ENCODE results near the gene IL7R.

DNA sequence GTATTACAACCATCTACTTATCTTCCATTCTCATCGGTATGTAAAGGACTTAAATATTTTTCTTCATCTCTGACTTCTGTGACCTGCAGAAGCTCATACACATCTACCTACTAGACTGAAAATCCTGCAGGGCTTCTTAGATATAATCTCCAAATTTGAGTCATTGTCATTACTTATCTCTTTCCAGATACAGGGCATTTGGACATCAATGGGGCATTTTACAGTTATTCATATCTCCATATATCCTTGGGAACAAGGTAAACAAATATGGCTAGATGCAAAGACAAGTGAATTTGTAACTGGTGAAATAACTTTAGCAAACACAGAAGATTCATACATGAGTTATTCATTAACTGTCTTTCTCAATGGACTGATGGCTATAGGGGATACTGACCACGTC, 37.7 kb upstream of the IL7R start:
- TF ChIP-seq, protein P1, sequence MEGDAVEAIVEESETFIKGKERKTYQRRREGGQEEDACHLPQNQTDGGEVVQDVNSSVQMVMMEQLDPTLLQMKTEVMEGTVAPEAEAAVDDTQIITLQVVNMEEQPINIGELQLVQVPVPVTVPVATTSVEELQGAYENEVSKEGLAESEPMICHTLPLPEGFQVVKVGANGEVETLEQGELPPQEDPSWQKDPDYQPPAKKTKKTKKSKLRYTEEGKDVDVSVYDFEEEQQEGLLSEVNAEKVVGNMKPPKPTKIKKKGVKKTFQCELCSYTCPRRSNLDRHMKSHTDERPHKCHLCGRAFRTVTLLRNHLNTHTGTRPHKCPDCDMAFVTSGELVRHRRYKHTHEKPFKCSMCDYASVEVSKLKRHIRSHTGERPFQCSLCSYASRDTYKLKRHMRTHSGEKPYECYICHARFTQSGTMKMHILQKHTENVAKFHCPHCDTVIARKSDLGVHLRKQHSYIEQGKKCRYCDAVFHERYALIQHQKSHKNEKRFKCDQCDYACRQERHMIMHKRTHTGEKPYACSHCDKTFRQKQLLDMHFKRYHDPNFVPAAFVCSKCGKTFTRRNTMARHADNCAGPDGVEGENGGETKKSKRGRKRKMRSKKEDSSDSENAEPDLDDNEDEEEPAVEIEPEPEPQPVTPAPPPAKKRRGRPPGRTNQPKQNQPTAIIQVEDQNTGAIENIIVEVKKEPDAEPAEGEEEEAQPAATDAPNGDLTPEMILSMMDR (tag by site-specific recombination; IDR thresholded peaks at IDR 0.05), result no peak
- TF ChIP-seq, protein P2, sequence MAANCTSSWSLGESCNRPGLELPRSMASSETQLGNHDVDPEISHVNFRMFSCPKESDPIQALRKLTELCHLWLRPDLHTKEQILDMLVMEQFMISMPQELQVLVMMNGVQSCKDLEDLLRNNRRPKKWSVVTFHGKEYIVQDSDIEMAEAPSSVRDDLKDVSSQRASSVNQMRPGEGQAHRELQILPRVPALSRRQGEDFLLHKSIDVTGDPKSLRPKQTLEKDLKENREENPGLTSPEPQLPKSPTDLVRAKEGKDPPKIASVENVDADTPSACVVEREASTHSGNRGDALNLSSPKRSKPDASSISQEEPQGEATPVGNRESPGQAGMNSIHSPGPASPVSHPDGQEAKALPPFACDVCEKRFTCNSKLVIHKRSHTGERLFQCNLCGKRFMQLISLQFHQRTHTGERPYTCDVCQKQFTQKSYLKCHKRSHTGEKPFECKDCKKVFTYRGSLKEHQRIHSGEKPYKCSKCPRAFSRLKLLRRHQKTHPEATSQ (tag by site-specific recombination; IDR thresholded peaks at IDR 0.05), result no peak
- no peak for TF ChIP-seq KLF16 (tag by site-specific recombination; IDR thresholded peaks at IDR 0.05)
- TF ChIP-seq, protein P3, sequence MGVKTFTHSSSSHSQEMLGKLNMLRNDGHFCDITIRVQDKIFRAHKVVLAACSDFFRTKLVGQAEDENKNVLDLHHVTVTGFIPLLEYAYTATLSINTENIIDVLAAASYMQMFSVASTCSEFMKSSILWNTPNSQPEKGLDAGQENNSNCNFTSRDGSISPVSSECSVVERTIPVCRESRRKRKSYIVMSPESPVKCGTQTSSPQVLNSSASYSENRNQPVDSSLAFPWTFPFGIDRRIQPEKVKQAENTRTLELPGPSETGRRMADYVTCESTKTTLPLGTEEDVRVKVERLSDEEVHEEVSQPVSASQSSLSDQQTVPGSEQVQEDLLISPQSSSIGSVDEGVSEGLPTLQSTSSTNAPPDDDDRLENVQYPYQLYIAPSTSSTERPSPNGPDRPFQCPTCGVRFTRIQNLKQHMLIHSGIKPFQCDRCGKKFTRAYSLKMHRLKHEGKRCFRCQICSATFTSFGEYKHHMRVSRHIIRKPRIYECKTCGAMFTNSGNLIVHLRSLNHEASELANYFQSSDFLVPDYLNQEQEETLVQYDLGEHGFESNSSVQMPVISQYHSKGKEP (tag by site-specific recombination; IDR thresholded peaks at IDR 0.05), result no peak
- no peak for TF ChIP-seq ZNF670 (tag by site-specific recombination; IDR thresholded peaks at IDR 0.05; ENCODE audit: low read depth)
- TF ChIP-seq ZNF610 (tag by site-specific recombination; IDR thresholded peaks at IDR 0.05; ENCODE audit: borderline replicate concordance), result no peak
- TF ChIP-seq, protein P4, sequence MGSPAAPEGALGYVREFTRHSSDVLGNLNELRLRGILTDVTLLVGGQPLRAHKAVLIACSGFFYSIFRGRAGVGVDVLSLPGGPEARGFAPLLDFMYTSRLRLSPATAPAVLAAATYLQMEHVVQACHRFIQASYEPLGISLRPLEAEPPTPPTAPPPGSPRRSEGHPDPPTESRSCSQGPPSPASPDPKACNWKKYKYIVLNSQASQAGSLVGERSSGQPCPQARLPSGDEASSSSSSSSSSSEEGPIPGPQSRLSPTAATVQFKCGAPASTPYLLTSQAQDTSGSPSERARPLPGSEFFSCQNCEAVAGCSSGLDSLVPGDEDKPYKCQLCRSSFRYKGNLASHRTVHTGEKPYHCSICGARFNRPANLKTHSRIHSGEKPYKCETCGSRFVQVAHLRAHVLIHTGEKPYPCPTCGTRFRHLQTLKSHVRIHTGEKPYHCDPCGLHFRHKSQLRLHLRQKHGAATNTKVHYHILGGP (tag by site-specific recombination; IDR thresholded peaks at IDR 0.05), result no peak
- no peak for TF ChIP-seq BCL11A (tag by site-specific recombination; IDR thresholded peaks at IDR 0.05; ENCODE audit: low read depth)
- TF ChIP-seq ZNF184 (tag by site-specific recombination; IDR thresholded peaks at IDR 0.05), result no peak
- TF ChIP-seq ZNF24 (tag by site-specific recombination; IDR thresholded peaks at IDR 0.05), result no peak

All from HEK293 (cell line).